Right renal pelvis (tissue), 4 donors: Measurements from ENCODE around the gene KCNMA1. TPM values are rescaled to one million over a fixed set of nuclear protein-coding genes. Genes with fewer than 3 reads are reported as not detected.

Experiments used
- DNase-seq, 4 donors: peaks; one replicate each; pipeline ENCODE4 v3.0.0-alpha.2; 2013; ENCODE audit warnings: low read depth in 4 of 4, low spot score in 3 of 4, missing footprints in 1 of 4
- polyA plus RNA-seq, 4 donors: library from polyadenylated mRNA; unstranded; fragments of 120-200 nt; gene quantifications; one replicate each; pipeline ENCODE4 v1.2.1, GENCODE V29; 2013; ENCODE audit not compliant: insufficient read length in 4 of 4

KCNMA1 gene
- polyA plus RNA-seq, 4 donors, result 2.9 to 4.8 (median 3.8) TPM

DNA sequence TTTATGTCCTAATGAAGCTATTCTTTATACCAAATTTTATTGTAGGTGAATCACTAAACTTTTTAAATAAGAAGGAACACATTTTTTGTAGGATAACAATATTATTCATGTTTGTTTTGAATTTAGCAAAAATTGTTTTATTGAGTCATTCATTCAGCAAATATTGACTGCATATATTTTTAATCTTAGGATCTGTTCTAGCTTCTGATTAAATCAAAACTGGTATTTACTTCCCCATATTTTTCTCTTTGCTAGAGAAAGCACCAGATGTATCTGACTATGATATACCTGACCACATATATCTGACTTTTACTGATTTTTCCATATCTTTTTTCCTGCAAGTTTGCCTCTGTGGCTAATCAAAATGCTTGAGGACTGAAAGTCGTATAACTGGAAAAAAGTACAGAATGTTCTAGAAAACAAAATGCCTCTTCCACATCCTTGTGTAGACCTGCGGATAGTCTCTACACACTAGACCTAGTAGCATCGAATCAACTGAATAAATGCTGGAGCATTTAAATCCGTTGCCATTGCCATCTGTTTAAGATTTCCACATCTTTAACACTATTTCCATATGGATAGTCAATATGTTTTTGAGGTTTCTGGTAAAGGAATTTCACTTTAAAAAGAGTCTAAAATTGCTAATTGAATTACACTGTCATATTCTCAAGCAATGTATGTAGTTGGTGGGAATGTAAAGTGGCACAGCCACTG, 594.7 kb downstream of the KCNMA1 start:
- DNase-seq, result no peak

DNA sequence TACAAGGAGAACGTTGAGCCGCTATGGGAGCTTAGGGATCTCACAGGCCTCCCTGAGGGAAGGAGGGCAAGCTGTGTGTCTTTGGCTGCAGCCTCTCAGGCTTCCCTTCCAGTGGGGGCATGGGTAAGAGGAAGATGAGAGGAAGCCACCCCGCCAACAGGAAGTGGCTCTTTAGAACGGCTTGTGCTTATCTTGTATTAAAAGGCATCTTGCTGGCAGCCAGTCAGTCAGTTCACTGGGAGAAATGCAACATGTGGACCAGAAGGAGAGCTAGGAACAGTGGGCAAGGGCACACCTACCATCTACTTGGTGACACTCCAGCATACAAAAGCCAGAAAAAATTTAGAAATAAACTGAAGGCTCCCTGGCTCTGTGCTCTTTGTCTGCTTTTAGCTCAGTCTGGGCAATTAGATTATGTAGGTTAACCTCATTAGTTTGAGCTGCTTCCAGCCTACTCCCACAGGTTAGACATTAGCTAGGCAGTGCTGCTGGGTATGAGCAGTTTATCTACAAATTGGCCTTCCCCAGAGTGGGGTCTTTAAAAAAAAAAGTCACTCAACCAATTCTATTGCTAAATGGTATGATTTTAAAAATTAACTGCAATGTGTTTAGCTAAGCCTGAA, 595.9 kb downstream of the KCNMA1 start:
- no peak for DNase-seq

DNA sequence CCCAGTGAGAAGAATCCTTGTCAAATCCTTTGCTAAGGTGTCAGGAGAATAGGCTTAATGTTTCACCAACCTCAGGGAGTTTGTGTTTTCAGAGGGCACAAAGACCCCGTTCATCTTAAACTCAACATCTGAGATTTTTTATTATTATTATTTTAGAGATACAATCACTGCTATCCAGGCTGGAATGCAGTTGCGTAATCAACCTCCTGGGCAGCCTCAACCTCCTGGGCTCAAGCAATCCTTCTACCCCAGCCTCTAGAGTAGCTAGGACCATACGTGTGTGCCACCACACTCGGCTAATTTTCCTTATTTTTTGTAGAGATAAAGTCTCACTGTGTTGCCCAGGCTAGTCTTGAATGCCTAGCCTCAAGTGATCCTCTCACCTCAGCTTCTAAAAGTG, 599.2 kb downstream of the KCNMA1 start:
- no peak for DNase-seq

DNA sequence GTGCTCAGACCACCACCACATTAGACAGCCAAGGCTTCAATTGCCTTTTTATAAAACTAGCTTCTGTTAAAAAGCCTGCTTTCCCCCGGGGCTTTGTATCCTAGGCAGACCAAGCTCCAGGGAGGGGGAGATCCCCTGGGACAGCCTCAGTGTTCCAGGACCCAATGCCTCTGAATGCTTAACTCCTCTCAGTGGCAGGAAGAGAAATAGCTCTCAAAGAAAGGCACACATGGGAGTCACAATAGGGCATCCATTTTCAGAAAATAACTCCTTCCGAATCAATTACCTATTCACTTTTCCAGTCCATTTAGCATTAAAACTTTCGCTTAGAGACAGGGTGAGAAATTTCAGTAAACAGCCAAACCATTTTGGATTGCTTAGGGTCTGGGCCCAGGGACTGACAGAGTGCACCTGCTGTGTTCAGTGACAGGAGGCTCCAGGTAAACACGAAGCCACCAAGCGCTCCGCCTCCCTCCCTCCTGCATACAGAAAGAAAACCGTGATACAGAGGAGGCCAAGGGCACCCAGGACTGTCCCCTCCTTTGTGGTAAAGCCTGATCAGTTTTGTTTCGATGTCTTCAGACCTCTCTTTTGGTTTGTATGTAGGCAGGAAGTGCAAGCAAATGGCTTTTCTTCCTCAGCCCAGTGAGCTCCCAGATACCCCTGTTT, 599.7 kb downstream of the KCNMA1 start:
- DNase-seq, result no peak

DNA sequence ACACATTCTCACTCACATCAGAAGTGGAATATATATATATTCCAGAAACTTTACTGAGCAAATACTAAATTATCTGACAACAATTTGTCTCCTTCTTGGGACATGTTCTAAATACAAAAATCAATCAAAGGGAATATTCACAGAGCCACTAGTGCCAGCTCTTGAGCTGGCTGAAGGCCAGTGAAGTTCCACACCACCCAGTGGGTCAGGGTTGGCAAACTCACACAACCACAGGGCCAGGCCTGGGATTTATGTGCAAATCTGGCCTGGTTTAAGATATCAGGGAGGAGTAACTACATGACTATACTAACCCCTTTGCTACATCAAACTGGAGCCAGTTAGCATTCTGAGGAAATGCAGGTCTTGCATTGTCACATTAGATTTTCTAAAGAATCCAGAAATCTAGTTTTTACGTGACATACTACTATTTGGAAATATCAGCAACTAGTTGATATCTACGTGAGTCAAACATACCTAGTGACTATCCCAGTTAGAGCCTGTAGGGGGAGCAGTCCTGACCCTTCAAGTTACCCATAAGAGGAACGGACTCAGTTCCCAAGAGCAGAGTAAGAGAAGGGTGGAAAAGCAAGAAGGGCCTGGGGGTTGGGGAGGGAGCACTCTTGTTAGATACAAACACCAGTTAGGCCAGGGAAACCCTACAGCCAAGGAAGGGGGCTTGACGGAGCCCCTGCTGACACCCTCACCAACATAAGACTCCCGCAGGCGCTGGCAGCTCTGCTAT, 600.4 kb downstream of the KCNMA1 start:
- no peak for DNase-seq

- no peak for DNase-seq
These were observed 601.3 kb downstream of the KCNMA1 start for GRCh38 chr10:77036276-77036675.

GRCh38 chr10:77034795-77035194, 602.8 kb downstream of the KCNMA1 start:
- DNase-seq, result no peak

- DNase-seq, result no peak
These were observed 603.4 kb downstream of the KCNMA1 start for GRCh38 chr10:77034240-77034639.

- DNase-seq, result no peak
These were observed 605.4 kb downstream of the KCNMA1 start for GRCh38 chr10:77032188-77032570.

DNA sequence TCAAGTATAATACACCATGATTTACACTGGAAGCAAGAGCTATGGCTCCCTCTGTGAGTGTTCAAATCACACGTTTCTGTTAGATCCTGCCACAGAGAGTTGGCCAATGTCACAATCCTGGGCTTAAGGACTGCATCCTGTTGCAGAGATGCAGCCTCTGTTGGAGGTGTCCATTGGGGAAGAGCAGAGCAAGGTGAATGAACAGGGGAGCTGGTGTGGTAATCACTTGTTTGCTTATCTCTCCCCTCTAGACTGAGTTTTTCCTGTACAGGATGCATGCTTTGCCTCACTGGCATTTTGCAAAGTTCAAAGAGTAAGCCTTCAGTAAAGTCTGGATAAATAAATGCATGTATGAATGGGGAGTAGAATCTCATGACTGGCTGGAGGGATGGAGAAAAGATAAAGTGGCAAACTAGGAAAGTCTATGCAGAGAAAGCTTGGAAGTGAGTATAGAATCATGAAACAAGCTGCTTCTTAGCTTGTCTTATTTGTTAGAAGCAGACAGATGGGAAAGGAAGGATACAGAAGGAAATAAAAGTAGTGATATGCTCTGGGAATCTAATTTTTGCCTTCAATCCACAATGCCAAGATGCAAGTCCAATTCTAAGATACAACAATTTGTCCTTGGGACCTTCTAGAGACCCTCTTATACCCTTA, 605.9 kb downstream of the KCNMA1 start:
- no peak for DNase-seq

DNA sequence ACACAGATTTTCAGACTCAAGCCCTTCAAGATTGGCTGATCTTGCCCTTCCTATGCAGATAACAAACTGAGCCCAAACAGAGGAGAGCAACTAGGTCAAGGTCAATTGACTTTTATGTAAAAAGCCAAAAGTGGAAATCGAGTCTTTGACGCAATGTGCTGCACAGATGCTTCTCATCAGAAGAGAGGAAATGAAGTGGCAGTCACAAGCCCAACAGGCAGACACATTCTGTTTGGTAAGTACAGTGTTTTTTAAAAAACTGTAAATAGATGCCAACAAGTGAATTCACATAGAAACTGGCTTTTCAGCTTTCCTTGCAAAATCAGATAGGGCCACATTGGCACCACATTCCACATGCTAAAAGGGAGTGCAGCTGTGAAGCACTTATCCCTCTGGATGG, 606.6 kb downstream of the KCNMA1 start:
- DNase-seq, result no peak

DNA sequence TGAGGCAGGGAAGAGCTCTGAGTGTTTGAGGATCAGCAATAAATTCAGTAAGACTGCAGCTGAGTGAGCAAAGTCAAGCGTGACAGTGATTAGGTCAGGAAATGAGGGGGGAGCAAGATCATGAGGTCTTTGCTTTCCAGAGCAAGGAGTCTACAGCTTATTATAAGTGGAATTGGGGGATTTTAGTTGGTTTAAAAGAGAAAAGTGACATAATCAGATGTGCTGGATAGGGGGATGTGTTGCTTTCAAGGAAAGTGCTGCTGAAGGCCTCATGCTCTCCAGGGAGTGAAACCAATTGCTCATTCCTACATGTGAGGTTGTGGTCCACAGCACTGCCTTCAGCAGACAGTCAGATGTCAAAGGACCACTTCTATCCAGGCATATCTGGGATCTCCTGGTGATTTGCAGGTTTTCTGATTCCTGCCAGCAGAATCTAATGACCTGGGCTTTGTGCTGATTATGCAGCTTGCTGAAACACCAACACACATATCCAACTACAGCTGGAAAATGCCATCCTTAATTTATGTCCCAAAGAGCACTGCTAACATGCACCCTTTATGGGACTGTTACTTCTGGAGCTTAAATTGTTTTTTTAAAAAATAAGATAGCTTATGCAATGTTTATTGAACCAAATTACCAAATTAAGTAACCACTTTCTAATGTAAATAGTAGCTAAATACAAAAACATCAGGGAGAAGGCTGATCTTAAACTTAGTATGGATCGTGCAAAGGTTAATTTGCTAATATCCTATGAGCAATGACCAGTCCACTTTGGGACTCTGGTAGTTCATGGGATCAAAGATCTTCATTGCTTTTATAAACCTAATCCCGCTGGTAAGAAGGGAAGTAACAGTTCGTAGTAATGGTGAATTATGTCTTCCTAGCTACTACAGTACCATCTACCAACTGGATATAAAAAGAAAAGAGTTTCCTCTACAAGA, 607.6 kb downstream of the KCNMA1 start:
- peak in 3 of 4 donors; percentile 41 to 50 (median 48) for DNase-seq

DNA sequence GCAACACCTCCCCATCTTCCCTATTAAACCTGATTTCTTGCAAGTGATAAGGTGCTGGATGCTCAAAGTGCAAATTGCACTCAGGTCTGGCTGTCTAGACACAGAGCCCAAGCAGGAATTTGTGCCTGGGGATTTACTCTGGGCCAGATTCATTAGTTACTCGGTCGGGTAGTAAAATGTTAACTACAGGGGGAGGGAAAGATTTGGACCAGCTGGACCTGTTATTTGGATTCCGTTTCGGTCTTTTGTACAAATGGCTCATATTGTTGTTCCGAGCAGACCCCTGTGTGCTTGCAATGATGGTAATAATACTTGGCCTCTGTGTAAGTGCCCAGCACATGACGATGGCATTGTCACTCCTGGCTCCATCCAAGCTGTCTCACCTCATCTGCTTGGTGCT, 609.6 kb downstream of the KCNMA1 start:
- no peak for DNase-seq

GRCh38 chr10:77027576-77027975, 610.0 kb downstream of the KCNMA1 start:
- no peak for DNase-seq

DNA sequence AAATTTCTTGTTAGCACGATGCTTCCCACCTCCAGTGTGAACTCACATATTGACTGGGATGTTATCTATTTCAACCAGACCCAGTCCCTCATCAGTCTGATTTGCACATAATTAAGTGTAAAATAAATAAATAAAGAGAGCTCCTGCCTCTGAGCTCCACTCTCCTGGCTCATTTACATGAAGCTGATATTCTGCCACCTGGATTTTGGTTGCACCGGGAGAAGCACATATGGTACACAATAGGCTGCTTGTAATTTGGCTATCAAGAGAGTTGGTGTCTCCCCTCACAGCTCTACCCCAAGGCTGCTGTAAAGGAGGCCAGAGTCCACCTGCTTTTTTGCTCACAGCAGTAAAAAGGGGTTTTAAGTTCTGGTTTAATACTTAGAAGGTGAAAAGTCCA, 610.5 kb downstream of the KCNMA1 start:
- no peak for DNase-seq

- no peak for DNase-seq
These were observed 611.5 kb downstream of the KCNMA1 start for GRCh38 chr10:77026148-77026547.

DNA sequence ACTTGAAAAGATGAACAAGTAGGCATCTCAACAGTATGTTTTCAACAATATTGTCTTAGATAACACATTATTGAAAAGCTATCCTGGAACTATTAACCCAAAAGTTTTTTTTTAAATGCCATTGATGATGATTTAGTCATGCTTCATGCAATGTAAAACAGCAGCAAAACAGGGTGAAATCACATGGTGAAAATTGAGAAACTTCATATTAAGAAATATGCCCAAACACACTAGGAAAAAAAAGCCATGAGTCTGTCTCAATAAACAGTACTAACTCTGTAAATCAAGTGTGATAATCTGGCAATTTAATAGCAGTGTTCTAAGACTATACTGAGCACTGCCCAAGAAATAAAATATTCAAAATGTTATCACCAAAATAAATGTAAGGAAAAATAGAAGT, 613.1 kb downstream of the KCNMA1 start:
- no peak for DNase-seq

DNA sequence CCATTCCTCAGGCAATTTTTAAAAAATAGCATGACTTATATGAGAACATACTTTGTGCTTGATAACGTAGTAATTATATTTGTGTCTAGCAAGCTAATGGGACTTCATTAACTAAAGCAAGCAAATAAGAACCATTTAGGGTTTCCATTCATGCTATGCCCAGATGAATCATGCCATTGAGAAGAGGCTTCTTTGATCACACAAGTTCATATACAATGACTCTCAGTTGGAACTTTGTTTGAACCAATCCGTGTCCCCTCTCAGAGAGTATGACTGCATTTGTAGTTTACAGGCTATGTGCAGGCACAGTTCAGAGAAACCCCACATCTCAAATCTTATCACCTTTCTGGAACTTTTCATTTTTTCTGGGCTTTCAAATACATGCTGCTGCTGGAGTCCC, 614.2 kb downstream of the KCNMA1 start:
- no peak for DNase-seq

- DNase-seq, result no peak
These were observed 614.9 kb downstream of the KCNMA1 start for GRCh38 chr10:77022671-77023070.
